KOPT-K1 (cell line): ENCODE measurements around the gene METTL5.

Experiments
- H3K27ac ChIP-seq: fragments of 200-600 bp; sonication (generic); 2 replicates; pipeline ENCODE4 v1.5.1; 2016; ENCODE audit warnings: antibody characterized with exemption, mild to moderate bottlenecking, low read depth, low read length; ENCODE audit not compliant: poor library complexity, severe bottlenecking
- H3K36me3 ChIP-seq: fragments of 200-600 bp; sonication (generic); 2 replicates; pipeline ENCODE4 v1.5.1; 2017; ENCODE audit warnings: antibody characterized with exemption, mild to moderate bottlenecking, low read length, moderate library complexity; ENCODE audit not compliant: insufficient read depth
- H3K9me3 ChIP-seq: fragments of 200-600 bp; sonication (generic); 2 replicates; pipeline ENCODE4 v1.5.1; 2017; ENCODE audit warnings: antibody characterized with exemption, low read length, mild to moderate bottlenecking; ENCODE audit not compliant: insufficient read depth, poor library complexity, severe bottlenecking

The METTL5 gene

GRCh38 chr2:169776252-169776761, 48.4 kb downstream of the METTL5 start:
- H3K36me3 ChIP-seq = no peaks in the 10 kb centered on the region
- H3K27ac ChIP-seq = no peak overlapping the region
- no peaks in the 10 kb centered on the region for H3K9me3 ChIP-seq

- H3K27ac ChIP-seq = no peak overlapping the region
- no peaks in the 10 kb centered on the region for H3K36me3 ChIP-seq
- H3K9me3 ChIP-seq = no peaks in the 10 kb centered on the region
These were observed 48.9 kb downstream of the METTL5 start for GRCh38 chr2:169775765-169776164.

- no peaks in the 10 kb centered on the region for H3K36me3 ChIP-seq
- H3K9me3 ChIP-seq = no peaks in the 10 kb centered on the region
- H3K27ac ChIP-seq = no peak overlapping the region
These were observed 49.4 kb downstream of the METTL5 start for GRCh38 chr2:169775354-169775753.

DNA sequence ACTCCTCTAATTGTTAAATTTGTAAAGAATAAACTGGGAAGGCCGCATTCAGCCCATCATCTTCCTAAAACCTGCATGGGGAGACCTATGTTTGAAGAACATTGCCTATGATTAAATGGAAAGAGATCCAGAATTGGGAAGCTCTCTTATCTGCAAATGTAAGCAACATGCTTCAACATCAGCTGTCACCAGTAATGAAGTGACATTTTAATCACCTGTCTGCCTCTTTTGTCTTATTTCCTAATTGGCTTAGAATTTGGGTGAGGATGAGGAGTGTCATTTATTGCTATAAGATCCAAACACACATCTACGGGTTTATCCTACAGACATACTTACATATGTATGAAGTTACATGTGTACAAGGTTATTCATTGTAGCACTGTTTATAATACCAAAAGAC, 52.1 kb downstream of the METTL5 start:
- H3K9me3 ChIP-seq = no peaks in the 10 kb centered on the region
- H3K27ac ChIP-seq = no peak overlapping the region
- H3K36me3 ChIP-seq = peaks cover 3% of the 10 kb centered on the region; the same call in 1 of the 2 replicates

GRCh38 chr2:169771612-169772011, 53.1 kb downstream of the METTL5 start:
- H3K9me3 ChIP-seq = no peaks in the 10 kb centered on the region
- peaks cover 11% of the 10 kb centered on the region; the same call in 1 of the 2 replicates for H3K36me3 ChIP-seq
- no peak overlapping the region for H3K27ac ChIP-seq

DNA sequence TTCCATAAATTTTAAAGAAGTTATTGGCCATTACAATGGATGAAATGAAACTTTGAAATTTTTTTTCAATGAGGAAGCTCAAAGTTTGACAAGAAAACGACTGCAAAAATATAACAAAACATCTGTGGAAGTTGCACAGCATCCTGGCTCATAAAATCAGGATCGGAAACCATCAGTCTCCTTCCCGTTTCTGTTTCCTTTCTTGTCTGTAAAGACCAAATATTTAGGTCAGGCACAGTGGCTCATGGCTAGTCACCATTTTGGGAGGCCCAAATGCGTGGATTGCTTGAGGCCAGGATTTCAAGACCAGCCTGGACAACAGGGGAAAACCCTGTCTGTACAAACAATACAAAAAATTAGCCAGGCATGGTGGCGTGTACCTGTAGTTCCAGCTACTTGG, 53.7 kb downstream of the METTL5 start:
- H3K9me3 ChIP-seq = no peaks in the 10 kb centered on the region
- H3K27ac ChIP-seq = no peak overlapping the region
- H3K36me3 ChIP-seq = peaks cover 15% of the 10 kb centered on the region; the same call in 1 of the 2 replicates

GRCh38 chr2:169768262-169768995, 56.3 kb downstream of the METTL5 start:
- Histone ChIP-seq H3K9me3 (no peaks in the 10 kb centered on the region), H3K36me3 (peaks cover 15% of the 10 kb centered on the region; the same call in 1 of the 2 replicates), H3K27ac (no peak overlapping the region)

GRCh38 chr2:169767243-169767888, 57.3 kb downstream of the METTL5 start:
- H3K27ac ChIP-seq = no peak overlapping the region
- peaks cover 15% of the 10 kb centered on the region; the same call in 1 of the 2 replicates for H3K36me3 ChIP-seq
- no peaks in the 10 kb centered on the region for H3K9me3 ChIP-seq

- Histone ChIP-seq H3K9me3 (no peaks in the 10 kb centered on the region), H3K36me3 (peaks cover 15% of the 10 kb centered on the region; the same call in 1 of the 2 replicates), H3K27ac (no peak overlapping the region)
These were observed 59.2 kb downstream of the METTL5 start for GRCh38 chr2:169765523-169765922.

GRCh38 chr2:169761970-169762292, 62.8 kb downstream of the METTL5 start:
- Histone ChIP-seq H3K27ac (no peak overlapping the region), H3K36me3 (0 out of 2 replicates have a peak, but pooled peaks cover 5% of the 10 kb centered on the region), H3K9me3 (no peaks in the 10 kb centered on the region)
